ENCODE data around the gene MYPOP.

The MYPOP gene

DNA sequence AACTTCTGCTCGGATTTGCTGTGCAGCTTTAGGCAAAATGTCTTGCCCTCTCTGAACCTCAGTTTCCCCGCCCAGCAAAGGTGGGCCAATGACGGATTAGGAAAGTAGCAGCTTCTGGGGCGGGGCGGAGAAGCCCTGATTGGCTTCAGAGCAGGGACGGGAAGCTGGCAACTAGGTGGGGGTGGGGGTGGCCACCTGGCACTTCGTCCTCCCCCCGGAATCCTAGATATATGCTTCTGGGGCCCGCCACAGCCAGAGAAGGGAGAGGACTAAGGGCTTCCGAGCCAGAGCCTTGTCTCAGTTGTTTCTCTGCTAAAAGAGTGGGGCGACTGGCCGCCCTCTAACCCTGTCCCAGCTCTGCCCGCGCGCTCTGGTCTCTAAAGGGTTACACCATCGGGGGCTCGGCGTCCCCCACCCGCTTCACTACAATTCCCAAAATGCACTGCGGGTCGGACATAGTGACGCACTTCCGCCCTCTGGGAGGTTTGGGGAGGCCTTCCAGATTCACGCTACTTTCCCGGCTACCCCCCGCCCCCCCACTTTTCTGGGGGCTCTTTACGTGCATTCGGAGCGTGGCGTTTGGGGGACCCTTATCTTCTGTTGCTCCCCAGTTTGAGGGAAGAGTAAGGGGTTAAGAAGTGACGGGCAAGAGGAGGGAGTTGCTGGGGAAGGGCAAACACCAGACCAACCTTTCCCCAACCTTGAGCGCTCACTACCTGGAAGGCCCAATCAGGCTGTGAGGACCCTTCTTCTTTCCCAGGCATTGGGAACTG, 15.8 kb downstream of the MYPOP start (continued):
- TF ChIP-seq, protein P1, sequence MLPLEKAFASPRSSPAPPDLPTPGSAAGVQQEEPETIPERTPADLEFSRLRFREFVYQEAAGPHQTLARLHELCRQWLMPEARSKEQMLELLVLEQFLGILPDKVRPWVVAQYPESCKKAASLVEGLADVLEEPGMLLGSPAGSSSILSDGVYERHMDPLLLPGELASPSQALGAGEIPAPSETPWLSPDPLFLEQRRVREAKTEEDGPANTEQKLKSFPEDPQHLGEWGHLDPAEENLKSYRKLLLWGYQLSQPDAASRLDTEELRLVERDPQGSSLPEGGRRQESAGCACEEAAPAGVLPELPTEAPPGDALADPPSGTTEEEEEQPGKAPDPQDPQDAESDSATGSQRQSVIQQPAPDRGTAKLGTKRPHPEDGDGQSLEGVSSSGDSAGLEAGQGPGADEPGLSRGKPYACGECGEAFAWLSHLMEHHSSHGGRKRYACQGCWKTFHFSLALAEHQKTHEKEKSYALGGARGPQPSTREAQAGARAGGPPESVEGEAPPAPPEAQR (tag by site-specific recombination; IDR thresholded peaks at IDR 0.05), result no peak

DNA sequence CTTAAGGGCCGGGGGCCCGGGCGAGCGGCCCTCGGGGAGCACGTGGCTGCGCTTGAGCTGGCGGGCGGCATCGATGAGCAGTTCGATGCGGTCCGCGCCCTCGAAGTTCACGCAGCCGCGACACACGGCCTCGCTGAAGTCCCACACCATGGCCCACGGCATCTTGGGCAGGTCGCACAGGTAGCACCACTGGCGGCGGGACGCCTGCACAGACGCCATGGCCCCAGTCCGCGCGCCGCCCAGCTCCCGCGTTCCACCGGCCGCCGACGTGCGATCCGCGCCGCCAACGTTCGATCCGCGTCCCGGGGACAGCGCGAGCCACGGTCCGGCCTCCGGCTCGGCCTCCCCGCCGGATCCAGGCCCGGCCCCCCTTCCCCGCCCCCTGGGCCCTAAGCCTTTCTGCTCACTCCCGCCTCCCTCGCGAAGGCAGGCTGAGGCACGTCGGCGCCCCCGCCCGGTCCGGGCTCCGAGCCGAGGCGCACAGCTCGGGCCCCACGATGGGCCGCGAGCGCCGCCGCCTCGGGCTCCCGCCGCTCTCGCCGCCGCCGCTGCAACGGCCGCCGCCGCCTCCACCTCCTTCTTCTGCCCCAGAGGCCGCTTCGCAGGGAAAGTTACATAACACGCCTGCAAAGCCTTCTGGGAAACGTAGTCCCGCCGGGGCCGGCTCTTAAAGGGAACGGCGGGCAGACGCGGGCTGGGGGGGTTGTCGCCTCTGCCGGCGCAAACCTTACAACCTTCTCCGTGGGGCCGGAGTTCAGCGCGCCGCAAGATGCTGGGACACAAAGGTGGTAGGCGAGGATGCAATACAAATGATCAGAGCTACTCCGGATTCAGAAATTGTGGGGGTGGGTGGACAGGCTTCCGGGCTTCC, 16.6 kb downstream of the MYPOP start, which contains the start of gene IRF2BP1:
TSS of gene IRF2BP1 (minus strand) at position 586 of the 871 bp plus-strand sequence. CDS start at position 219, 367 bp downstream.
- ChIA-PET CTCF (interaction anchor here (0.6 to 8.8 kb wide), 9 partner anchors 11 to 382 kb away, joined by 3 to 91 read pairs (median 3); partner anchors contain the start of genes FOXA3, MYPOP and SYMPK), POLR2A (interaction anchor here (0.5 to 4.1 kb wide), 19 partner anchors 17 to 1386 kb away, joined by 3 to 46 read pairs (median 4); partner anchors contain the start of genes CCDC61, DACT3, FOXA3 and MYPOP)
- peaks cover 0 to 16% of the 10 kb centered on the region in 2 experiments; a peak in 2 of 3 replicates for H3K36me3 ChIP-seq (ENCODE audit: control insufficient read depth in 2 of 2, insufficient read depth in 1 of 2, low read length in 2 of 2)
- H3K4me3 ChIP-seq (ENCODE audit: low read depth, low read length), result peak within 1 kb of the TSS; percentile 65
- H3K9me3 ChIP-seq (ENCODE audit: control insufficient read depth, insufficient read depth, low read depth, low read length), result no peaks in the 10 kb centered on the region
- peak within 1 kb of the TSS; percentile 93 for H3K27ac ChIP-seq (ENCODE audit: extremely low read depth, low read depth, low read length)
- peaks cover 13% of the 10 kb centered on the region for H3K4me1 ChIP-seq (ENCODE audit: control insufficient read depth, insufficient read depth, low read length)
- TF ChIP-seq ZNF660 (tag by site-specific recombination; IDR thresholded peaks at IDR 0.05), result no peak
- TF ChIP-seq, protein P1 (tag by site-specific recombination; IDR thresholded peaks at IDR 0.05), result no peak
- TF ChIP-seq KLF1 (tag by site-specific recombination; IDR thresholded peaks at IDR 0.05), result peak; percentile 4; the same call in 1 of the 2 replicates
- TF ChIP-seq, protein P2, sequence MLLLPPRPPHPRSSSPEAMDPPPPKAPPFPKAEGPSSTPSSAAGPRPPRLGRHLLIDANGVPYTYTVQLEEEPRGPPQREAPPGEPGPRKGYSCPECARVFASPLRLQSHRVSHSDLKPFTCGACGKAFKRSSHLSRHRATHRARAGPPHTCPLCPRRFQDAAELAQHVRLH (tag by site-specific recombination; IDR thresholded peaks at IDR 0.05), result peak; percentile 90; the same call in 1 of the 2 replicates
- no peak for TF ChIP-seq ZNF214 (tag by site-specific recombination; IDR thresholded peaks at IDR 0.05; ENCODE audit: borderline replicate concordance)
- TF ChIP-seq SP2 (tag by site-specific recombination; IDR thresholded peaks at IDR 0.05), result peak; percentile 5
- TF ChIP-seq ZNF175 (tag by site-specific recombination; IDR thresholded peaks at IDR 0.05), result no peak
- TF ChIP-seq ZNF341 (tag by site-specific recombination; IDR thresholded peaks at IDR 0.05; ENCODE audit: low read depth), result peak; percentile 69; the same call in 1 of the 2 replicates
- TF ChIP-seq REPIN1 (tag by site-specific recombination; IDR thresholded peaks at IDR 0.05; ENCODE audit: low read depth), result no peak
- TF ChIP-seq ZNF211 (tag by site-specific recombination; IDR thresholded peaks at IDR 0.05; ENCODE audit: low read depth), result no peak
- 0 out of 2 replicates have a peak, but pooled peaks have one; percentile 6 for TF ChIP-seq ZXDB (tag by site-specific recombination; IDR thresholded peaks at IDR 0.05)
- TF ChIP-seq IKZF3 (tag by site-specific recombination; IDR thresholded peaks at IDR 0.05), result no peak
- peak; percentile 45 for TF ChIP-seq KLF9 (tag by site-specific recombination; IDR thresholded peaks at IDR 0.05; ENCODE audit: low read depth)
- peak; percentile 18; the same call in 1 of the 2 replicates for TF ChIP-seq ZFHX2 (tag by site-specific recombination; conservative IDR thresholded peaks at IDR 0.05)
- TF ChIP-seq HOXC10 (CRISPR knock-in tag; IDR thresholded peaks at IDR 0.05), result no peak
- no peak for TF ChIP-seq ZNF658 (tag by site-specific recombination; IDR thresholded peaks at IDR 0.05)
- TF ChIP-seq, protein P3, sequence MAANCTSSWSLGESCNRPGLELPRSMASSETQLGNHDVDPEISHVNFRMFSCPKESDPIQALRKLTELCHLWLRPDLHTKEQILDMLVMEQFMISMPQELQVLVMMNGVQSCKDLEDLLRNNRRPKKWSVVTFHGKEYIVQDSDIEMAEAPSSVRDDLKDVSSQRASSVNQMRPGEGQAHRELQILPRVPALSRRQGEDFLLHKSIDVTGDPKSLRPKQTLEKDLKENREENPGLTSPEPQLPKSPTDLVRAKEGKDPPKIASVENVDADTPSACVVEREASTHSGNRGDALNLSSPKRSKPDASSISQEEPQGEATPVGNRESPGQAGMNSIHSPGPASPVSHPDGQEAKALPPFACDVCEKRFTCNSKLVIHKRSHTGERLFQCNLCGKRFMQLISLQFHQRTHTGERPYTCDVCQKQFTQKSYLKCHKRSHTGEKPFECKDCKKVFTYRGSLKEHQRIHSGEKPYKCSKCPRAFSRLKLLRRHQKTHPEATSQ (tag by site-specific recombination; IDR thresholded peaks at IDR 0.05), result no peak
- no peak for TF ChIP-seq ZNF600 (tag by site-specific recombination; IDR thresholded peaks at IDR 0.05)
- TF ChIP-seq SP3 (tag by site-specific recombination; IDR thresholded peaks at IDR 0.05), result no peak
- TF ChIP-seq GLI4 (tag by site-specific recombination; IDR thresholded peaks at IDR 0.05), result no peak
- TF ChIP-seq ZNF274 (IDR thresholded peaks at IDR 0.05; ENCODE audit: low read length), result no peak
- TF ChIP-seq ZNF274 (tag by site-specific recombination; IDR thresholded peaks at IDR 0.05; ENCODE audit: borderline replicate concordance), result no peak
- no peak for TF ChIP-seq ZNF37A (tag by site-specific recombination; IDR thresholded peaks at IDR 0.05)
- peak; percentile 82 for TF ChIP-seq ZNF76 (tag by site-specific recombination; IDR thresholded peaks at IDR 0.05; ENCODE audit: borderline replicate concordance, low read depth)
- no peak for TF ChIP-seq HOXD13 (CRISPR knock-in tag; IDR thresholded peaks at IDR 0.05; ENCODE audit: borderline replicate concordance)
- TF ChIP-seq ZNF10 (tag by site-specific recombination; IDR thresholded peaks at IDR 0.05), result no peak
- TF ChIP-seq, protein P4, sequence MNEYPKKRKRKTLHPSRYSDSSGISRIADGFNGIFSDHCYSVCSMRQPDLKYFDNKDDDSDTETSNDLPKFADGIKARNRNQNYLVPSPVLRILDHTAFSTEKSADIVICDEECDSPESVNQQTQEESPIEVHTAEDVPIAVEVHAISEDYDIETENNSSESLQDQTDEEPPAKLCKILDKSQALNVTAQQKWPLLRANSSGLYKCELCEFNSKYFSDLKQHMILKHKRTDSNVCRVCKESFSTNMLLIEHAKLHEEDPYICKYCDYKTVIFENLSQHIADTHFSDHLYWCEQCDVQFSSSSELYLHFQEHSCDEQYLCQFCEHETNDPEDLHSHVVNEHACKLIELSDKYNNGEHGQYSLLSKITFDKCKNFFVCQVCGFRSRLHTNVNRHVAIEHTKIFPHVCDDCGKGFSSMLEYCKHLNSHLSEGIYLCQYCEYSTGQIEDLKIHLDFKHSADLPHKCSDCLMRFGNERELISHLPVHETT (tag by site-specific recombination; IDR thresholded peaks at IDR 0.05), result peak; percentile 48; the same call in 1 of the 2 replicates
